AG04450 (cell line): ENCODE measurements around the gene CRTC1. TPM values are rescaled to one million over a fixed set of nuclear protein-coding genes. Genes with fewer than 3 reads are reported as not detected.

Experiments
- CTCF ChIA-PET: fragments of 300-600, 350-600 bp; formaldehyde crosslinking; extraction: SDS; loops from one replicate; lab custom pipeline; 2022; ENCODE audit warnings: antibody characterized with exemption, inconsistent platforms; lab: Charles Lee
- POLR2A ChIA-PET: fragments of 350-600 bp; formaldehyde crosslinking; extraction: SDS; loops from one replicate; lab custom pipeline; 2021; ENCODE audit warnings: antibody characterized with exemption, inconsistent platforms; lab: Yijun Ruan, JAX
- DNase-seq: peaks from one replicate; pipeline ENCODE4 v3.0.0-alpha.2; 2011; ENCODE audit warnings: low read depth, low spot score
- H3K27ac ChIP-seq: one replicate; pipeline ENCODE4 v1.5.1; 2012; ENCODE audit warnings: low read depth, low read length, control low read depth
- H3K27me3 ChIP-seq: one replicate; pipeline ENCODE4 v1.6.0; 2012; ENCODE audit warnings: low read length; ENCODE audit not compliant: control insufficient read depth, insufficient read depth
- H3K4me3 ChIP-seq: 2 replicates; pipeline ENCODE4 v1.5.1; 2011; ENCODE audit warnings: mild to moderate bottlenecking, low read depth, low read length, control low read depth
- H3K9me3 ChIP-seq: 2 replicates; pipeline ENCODE4 v1.5.1; 2012; ENCODE audit warnings: low read length; ENCODE audit not compliant: control insufficient read depth, insufficient read depth
- CTCF ChIP-seq: IDR thresholded peaks from 2 replicates; pipeline ENCODE4 v1.5.1; 2011; ENCODE audit warnings: low read depth, low read length, control low read depth, inconsistent platforms
- polyA plus RNA-seq: library from polyadenylated mRNA; depleted of rRNA; stranded (reverse); fragments of >200 nt; gene quantifications from 2 replicates; pipeline ENCODE4 v1.2.3, GENCODE V29; 2011

Gene CRTC1
- polyA plus RNA-seq, 1 experiment, result 1.0 TPM

- POLR2A ChIA-PET, result no interaction called here
- CTCF ChIA-PET, result interaction anchor here (0.5 to 1.0 kb wide), 2 partner anchors 16 to 178 kb away, joined by 3 to 4 read pairs; no protein-coding TSS in a partner anchor
- no peak for DNase-seq
Measured at GRCh38 chr19:18668744-18669523, 14.5 kb upstream of the CRTC1 start.

GRCh38 chr19:18669524-18669817 lies 14.0 kb upstream of the CRTC1 start:
- no peak overlapping the region for H3K4me3 ChIP-seq
- no peak overlapping the region for H3K27ac ChIP-seq
- peaks cover 14% of the 10 kb centered on the region; the same call in 1 of the 2 replicates for H3K9me3 ChIP-seq
- no peak for TF ChIP-seq CTCF
- POLR2A ChIA-PET, result interaction anchor here (0.5 kb wide), 1 partner anchor 20 kb away, joined by 3 read pairs; no protein-coding TSS in a partner anchor
- H3K27me3 ChIP-seq, result no peaks in the 10 kb centered on the region
- CTCF ChIA-PET, result interaction anchor here (0.5 to 1.0 kb wide), 2 partner anchors 17 to 178 kb away, joined by 3 to 4 read pairs; no protein-coding TSS in a partner anchor
- no peak for DNase-seq

More at GRCh38 chr19:18668744-18669523, 14.5 kb upstream of the CRTC1 start:
- no peak for TF ChIP-seq CTCF
- H3K27ac ChIP-seq, result no peak overlapping the region
- H3K4me3 ChIP-seq, result no peak overlapping the region
- peaks cover 14% of the 10 kb centered on the region; the same call in 1 of the 2 replicates for H3K9me3 ChIP-seq
- H3K27me3 ChIP-seq, result no peaks in the 10 kb centered on the region

GRCh38 chr19:18669883-18670282 lies 13.6 kb upstream of the CRTC1 start:
- Histone ChIP-seq H3K9me3 (peaks cover 18% of the 10 kb centered on the region; the same call in 1 of the 2 replicates), H3K27ac (no peak overlapping the region), H3K27me3 (no peaks in the 10 kb centered on the region), H3K4me3 (no peak overlapping the region)
- ChIA-PET POLR2A (interaction anchor here (0.5 kb wide), 1 partner anchor 20 kb away, joined by 3 read pairs; no protein-coding TSS in a partner anchor), CTCF (interaction anchor here (1.0 kb wide), 1 partner anchor 177 kb away, joined by 4 read pairs; no protein-coding TSS in a partner anchor)
- TF ChIP-seq CTCF, result no peak
- DNase-seq, result no peak

- ChIA-PET CTCF (no interaction called here), POLR2A (no interaction called here)
- H3K27me3 ChIP-seq, result no peaks in the 10 kb centered on the region
- peaks cover 19% of the 10 kb centered on the region; the same call in 1 of the 2 replicates for H3K9me3 ChIP-seq
- H3K4me3 ChIP-seq, result no peak overlapping the region
- TF ChIP-seq CTCF, result no peak
- no peak for DNase-seq
- no peak overlapping the region for H3K27ac ChIP-seq
Measured at GRCh38 chr19:18670312-18670711, 13.2 kb upstream of the CRTC1 start.
